Left cardiac atrium (tissue), 4 donors: Measurements from ENCODE around the gene SCN8A. TPM values are rescaled to one million over a fixed set of nuclear protein-coding genes. Genes with fewer than 3 reads are reported as not detected.
"Not testable (repeated sequence)": the region's sequence is repeated elsewhere in the genome, so short reads cannot be mapped to it uniquely, and the experiment has no call there.

ENCODE experiments used
- ATAC-seq, 2 donors: fragments of 200-7000 bp; cut with Tn5 transposase; one replicate each; pipeline ENCODE4 v1.9.1; 2020; ENCODE audit warnings: mild to moderate bottlenecking in 2 of 2, moderate library complexity in 2 of 2
- DNase-seq: peaks from one replicate; pipeline ENCODE4 v3.0.0-alpha.2; 2020
- intact Hi-C, 2 donors: fragments of 100-400 bp; cut with DNase I; formaldehyde crosslinking; loops; one replicate each; pipeline versions ENCODE4 v1.14.1 to v1.15.1; 2022 to 2023
- long read RNA-seq: library from polyadenylated mRNA; unstranded; transcript quantifications from one replicate; pipeline ENCODE4 v2.0.0, GENCODE V29; 2021
- total RNA-seq, 2 donors: library from RNA; stranded (reverse); fragmentation: NEBNext Ultra II Directional; extraction: Animal tissue kit (Norgen Biotek cat#: 25700); gene quantifications; one replicate each; pipeline ENCODE4 v1.2.1, GENCODE V29; 2021
- donor health status: DM: no; HTN: yes; CAD: no.
- donor health status: DM: no; HTN: yes; CAD: no; lungs with severe emphysema.
- donor health status: DM: yes; HTN: yes; CAD: no.
- donor health status: Dilated cardiomyopathy.

The SCN8A gene
- under 1 TPM; 0.21 to 0.41 TPM for total RNA-seq
- long read RNA-seq, result 0 reads

DNA sequence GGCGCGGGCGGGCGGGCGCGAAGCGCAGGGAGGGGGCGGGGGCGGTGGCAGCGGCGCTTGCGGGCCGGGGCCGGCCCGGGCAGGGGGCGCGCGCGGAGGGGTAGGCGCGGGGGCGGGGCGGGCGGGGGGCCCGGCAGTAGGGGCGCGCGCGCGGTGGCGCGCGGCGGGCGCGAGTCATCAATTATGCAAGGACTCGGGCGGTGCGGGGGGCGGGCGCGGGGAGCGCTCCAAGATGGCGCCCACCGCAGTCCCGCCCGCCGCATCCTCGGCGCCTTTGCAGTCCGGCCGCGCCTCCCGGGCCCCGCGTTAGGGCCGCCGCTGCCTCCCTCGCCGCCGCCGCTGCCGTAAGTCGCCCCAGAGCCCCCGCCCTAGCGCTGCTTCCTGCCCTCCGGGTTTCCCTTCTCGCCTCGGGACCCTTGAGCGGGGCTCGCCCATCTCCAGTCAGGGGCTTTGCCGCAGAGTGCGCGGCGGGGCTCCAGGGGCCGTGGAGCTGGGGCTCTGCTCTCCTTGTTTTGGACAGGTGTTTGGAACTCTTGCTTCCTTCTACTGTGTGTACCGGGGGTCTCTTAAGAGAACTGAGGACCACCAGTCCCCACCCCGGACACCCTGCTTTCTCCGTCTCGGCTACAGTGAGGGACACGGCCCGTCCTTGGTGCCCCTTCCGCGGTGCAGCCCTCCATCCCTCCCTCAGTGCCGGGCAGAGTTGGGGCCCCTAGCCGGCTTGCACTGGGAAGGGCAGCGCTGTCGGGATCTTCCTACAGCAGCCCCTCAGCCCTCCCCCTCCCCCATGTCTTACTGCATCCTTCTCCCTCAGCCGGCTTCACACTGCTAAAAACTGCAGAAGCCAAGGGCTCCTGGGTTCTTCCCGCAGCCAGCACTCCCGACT lies at the start of gene SCN8A:
TSS of gene SCN8A (plus strand) at position 218 of the 886 bp plus-strand sequence. CDS start 71,585 bp downstream, outside the sequence.
- intact Hi-C loops, result no loop called here
- DNase-seq, result peak; percentile 39
- ATAC-seq, result peak; percentile 59 to 82

DNA sequence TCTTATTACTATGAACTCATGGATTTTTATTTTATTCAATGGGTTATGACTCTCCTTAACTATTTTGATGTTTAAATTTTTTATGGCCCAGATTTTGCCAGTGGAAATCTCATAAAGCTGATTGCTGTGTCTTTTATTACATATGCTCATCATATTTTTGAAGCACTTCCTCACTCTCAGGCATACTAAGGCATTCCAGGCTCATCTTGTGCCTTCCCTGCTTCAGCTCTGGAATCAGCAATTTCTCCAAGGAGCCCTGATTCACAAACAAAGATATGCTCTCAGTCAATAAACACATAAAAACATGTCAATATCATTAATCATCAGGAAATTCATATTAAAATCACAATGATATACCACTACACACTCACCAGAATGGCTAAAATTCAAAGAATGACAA lies 44.9 kb upstream of the SCN8A start:
- no peak for DNase-seq
- ATAC-seq, result no peak

DNA sequence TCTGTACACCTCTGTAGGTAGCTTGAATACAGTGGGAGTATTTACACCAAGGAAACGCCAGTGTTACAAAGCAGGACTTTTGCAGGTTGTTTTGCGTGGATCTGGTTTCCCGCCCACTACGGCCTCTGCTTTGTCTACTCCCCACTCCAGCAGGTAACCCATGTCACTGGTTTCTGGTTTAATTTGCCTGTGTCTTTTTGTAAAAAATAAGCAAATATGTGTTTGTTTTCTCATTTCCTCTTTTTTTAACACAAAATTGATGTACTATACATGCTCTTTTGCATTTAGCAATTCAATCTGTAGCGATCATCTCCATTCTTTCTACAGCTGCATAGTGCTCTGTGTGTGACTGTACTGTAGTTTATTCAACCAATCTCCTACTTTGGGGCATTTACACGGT lies 43.4 kb upstream of the SCN8A start:
- ATAC-seq, result no peak
- intact Hi-C loops, result no loop called here
- no peak for DNase-seq

More for the DNA sequence above, 44.9 kb upstream of the SCN8A start:
- intact Hi-C loops, result no loop called here

DNA sequence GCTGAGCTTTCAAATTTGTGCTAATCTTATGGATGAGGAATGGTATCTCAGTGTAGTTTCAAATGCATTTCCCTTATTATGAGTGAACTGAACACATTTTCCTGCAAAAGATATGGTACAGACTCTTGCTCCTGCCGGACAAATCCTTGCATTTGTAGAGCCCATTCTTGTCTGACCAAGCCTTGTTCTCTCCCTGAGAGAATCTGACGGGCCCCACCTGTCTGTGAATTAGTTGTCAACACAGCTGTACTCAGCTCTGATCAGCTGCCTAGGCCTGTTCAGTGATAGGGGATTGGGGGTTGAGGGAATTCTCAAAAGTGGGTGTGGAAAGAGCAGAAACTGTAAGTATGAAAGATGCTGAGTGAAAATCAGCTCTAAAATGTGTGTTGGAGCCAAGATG lies 42.8 kb upstream of the SCN8A start:
- DNase-seq (no peak), ATAC-seq (no peak)

DNA sequence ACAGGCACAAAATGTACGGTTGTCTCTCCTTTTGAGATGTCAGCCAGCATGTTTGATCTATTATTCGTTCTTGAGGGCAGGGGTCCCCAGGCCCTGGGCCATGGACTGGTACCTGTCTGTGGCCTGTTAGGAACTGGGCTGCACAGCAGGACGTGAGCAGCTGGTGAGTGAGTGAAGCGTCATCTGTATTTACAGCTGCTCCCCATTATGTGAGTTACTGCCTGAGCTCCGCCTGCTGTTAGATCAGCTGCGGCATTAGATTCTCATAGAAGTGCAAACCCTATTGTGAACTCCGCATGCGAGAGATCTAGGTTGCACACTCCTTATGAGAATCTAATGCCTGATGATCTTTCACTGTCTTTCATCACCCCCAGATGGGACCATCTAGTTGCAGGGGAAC lies 41.4 kb upstream of the SCN8A start:
- ATAC-seq, result no peak
- no peak for DNase-seq
- intact Hi-C loops, result no loop called here

More for the DNA sequence above, 42.8 kb upstream of the SCN8A start:
- intact Hi-C loops, result no loop called here

DNA sequence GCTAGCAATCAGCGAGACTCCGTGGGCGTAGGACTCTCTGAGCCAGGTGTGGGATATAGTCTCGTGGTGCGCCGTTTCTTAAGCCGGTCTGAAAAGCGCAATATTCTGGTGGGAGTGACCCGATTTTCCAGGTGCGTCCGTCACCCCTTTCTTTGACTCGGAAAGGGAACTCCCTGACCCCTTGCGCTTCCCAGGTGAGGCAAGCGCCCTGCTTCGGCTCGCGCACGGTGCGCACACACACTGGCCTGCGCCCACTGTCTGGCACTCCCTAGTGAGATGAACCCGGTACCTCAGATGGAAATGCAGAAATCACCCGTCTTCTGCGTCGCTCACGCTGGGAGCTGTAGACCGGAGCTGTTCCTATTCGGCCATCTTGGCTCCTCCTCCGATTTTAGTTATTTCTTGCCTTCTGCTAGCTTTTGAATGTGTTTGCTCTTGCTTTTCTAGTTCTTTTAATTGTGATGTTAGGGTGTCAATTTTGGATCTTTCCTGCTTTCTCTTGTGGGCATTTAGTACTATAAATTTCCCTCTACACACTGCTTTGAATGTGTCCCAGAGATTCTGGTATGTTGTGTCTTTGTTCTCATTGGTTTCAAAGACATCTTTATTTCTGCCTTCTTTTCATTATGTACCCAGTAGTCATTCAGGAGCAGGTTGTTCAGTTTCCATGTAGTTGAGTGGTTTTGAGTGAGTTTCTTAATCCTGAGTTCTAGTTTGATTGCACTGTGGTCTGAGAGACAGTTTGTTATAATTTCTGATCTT lies 22.6 kb upstream of the SCN8A start:
- DNase-seq, ATAC-seq, intact Hi-C loops: not testable (repeated sequence)

DNA sequence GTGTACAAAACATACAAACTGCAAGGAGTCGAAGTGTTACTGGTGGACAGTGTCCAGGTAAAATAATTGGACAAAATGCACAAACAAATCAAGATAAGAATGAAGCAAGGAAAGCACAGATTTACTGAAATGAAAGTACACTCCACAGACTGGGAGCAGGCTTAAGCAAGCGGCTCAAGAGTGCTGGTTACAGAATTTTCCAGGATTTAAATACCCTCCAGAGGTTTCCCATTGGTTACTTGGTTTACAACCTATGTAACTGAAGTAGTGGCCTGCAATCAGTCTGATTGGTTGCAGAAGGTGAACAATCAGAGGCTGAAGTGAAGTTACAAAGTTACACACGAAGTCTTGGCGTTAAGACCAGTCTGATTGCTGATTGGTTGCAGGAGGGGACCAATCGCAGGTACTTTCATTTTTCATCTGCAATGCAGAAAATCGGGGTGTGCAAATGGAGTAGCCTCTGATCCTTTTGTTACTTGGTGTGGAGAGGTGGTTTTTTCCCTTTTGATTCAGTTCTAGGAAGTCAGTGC lies 11.6 kb upstream of the SCN8A start:
- no peak for DNase-seq
- intact Hi-C loops, result no loop called here
- no peak for ATAC-seq

DNA sequence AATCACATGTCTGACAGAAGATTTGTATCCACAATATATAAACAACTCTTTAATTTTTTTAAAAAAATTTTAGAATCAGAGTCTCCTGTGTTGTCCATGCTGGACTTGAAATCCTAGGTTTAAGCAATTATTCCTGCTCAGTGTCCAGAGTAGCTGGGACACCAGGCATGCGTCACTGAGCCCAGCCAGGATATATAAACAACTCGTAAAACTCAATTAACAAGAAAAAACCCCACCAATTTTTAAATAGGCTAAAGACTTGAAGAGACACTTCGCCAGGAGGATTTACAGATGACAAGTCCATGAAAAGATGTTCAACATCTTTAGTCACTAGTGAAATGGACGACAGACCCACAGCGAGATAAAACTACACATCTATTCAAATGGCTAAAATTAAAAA lies 2.0 kb upstream of the SCN8A start:
- ATAC-seq, result no peak
- DNase-seq, result no peak
- intact Hi-C loops, result no loop called here

DNA sequence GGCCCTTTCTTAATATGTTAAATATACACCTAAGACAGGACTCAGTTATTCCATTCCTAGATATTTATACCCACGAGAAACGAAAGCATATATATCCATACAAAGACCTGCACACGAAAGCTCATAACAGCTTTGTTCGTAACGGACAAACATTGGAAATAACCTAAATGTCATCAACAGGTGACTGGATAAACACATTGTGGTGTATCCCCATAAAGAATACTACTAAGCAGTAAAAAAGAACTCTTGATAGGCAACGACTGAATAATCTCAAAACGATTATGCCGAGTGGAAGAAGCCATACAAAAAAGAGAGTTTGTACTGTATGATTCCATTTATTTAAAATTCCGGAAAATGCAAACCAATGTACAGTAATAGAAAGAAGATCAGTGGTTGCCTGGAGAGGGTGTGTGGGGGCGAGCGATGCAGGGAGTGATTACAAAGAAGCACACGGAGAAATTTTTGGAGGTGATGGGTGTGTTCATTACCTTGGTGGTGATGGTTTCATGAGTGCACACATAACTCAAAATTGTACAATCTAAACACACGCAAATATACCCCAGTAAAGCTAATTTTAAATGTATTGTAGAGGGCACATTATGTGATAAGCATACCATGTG lies 1.4 kb upstream of the SCN8A start:
- DNase-seq, result no peak
- intact Hi-C loops, result no loop called here
- no peak for ATAC-seq

DNA sequence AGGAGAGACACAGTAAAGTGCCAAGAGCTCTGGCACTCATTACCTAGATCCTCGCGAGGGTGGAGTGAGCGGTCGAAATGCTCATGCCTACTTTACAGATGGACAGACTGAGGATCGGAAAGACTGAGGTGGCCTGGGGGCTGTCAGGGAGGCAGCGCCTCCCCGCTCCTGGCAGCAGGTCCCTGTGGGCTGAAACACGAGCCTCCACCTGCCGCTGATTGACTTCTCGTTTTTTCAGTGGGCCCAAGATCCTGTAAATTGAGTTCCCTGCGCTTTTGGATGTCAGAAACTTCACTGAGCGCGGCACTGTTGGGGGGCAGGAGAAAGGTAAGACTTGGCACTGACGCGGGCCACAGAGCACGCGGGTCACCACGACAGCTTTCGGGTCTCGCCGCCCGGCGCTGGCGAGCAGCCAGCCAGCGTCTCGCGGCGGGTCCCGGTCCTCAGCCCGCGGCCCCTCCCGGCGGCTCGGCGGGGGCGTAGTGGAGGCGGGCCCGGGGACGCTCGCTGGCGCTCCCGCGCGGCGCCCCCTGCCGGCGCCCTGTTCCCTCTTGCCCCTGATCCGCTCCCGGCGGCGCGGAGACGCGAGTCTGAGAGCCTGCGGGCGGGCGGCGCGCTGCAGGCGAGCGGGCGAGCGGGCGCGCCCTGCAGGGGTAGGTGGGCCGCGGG lies 552 bp upstream of the SCN8A start:
- peak; percentile 82 to 88 for ATAC-seq

DNA sequence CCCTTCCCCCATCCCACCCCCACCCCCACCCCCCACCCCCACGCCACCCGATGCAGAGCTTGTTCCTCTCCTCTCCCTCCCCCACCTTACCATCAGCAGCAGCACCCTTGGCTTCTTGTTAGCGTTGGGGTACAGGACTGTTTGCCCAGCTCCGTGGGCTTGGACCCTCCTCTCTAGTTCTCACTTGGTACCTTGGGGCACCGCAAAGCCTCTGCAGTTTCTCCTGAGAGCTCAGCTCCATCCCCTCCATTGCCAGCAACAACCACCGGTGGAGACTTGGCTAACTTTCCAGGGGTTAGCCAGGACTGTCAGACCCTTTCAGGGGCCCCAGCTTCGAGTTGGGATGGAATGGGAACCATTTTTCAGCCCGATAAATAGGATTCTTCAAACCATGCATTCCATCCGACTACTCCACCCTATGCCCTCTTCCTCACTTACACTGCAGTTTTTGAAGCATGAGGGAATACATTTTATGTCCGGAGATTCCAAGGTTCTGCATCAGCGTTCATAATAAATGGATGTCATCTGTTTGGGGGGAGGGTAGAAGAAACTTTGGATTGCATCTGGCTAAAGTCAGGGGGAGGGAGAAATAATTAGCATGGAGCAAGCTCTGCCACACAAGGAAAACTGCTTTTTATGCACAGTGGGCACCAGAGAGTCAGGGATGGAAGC lies 1.1 kb downstream of the SCN8A start:
- intact Hi-C loops, result no loop called here
- DNase-seq (no peak), ATAC-seq (no peak)

More for the DNA sequence above, 552 bp upstream of the SCN8A start:
- intact Hi-C loops, result no loop called here
- DNase-seq, result peak; percentile 70

DNA sequence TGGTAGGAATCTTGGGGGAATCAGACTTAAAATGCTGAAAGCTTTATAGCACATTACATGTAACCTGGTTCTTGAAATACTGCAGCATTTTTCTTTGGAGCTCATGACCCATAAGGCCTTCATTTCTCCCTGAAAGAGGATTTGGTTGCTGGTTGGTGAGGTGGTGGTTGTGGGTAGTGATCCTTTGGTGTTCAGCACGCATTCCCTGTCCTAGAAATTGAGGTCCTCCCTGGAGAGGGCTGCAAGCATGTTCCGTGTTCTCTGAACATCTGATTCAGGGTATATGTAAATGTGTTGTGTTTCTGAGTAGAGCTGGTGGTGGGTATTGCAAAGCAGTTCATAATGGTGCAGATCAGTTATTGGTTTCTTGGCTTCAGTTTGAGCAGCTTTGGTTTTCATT lies 2.0 kb downstream of the SCN8A start:
- intact Hi-C loops, result no loop called here
- ATAC-seq (no peak), DNase-seq (no peak)

DNA sequence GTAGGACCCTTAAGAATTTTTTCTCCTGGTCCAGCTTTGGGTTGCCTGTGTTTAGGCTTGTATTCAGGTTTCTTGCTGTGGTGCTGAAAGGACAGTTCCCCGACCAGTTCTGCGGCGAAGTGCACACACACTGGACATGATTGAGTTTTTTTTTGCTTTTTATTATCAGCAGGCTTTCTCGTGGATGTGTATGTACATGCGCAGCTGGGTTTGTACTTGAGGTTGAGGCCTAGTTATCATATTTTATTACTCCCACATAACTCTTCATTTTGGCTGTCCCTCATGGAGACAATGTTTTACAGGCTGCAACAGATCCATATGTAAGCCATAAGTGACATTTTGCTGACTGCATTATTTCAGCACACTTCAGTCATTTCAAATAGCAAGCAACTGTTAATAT lies 2.5 kb downstream of the SCN8A start:
- DNase-seq, result peak; percentile 26
- intact Hi-C loops, result no loop called here

DNA sequence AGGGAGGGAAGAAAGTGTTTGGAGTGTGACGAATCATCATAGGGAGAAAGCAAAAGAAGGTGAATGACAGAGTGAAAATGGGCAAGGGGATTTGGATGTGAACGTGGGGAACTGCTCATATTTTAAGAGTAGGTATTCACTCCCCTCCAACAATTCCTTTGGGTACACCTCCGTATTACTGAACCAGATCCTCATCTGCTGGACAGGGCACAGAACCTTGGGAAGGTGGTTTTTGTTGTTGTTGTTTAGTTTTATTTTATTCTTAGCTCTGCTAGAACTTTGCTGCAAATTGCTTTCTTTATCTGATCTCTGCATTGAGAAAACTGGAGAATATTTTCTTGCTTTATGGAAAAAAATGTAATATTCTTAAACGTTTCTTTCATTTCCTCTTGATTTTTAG lies 7.1 kb downstream of the SCN8A start:
- DNase-seq, result no peak
- ATAC-seq, result no peak
- intact Hi-C loops, result no loop called here

More for the DNA sequence above, 2.5 kb downstream of the SCN8A start:
- ATAC-seq, result no peak

DNA sequence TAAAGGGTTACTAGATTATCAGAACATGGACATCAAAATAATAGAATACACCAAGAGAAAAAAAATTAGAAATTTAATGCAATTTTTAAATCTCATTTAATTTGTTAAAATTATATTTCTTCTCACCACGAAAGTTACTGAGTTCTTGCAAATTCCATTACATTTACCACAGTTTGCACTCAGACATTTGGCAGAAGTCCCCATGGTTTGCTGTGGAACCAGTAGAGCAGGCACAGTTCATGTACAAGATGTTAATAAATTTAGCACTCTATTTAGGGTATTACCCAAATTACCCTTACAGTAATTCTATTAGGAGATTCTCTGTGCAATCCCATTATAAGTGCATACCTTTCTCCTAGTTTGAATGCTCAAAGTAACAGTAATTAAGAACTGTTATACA lies 9.7 kb downstream of the SCN8A start:
- DNase-seq (no peak), ATAC-seq (no peak)
- intact Hi-C loops, result no loop called here

DNA sequence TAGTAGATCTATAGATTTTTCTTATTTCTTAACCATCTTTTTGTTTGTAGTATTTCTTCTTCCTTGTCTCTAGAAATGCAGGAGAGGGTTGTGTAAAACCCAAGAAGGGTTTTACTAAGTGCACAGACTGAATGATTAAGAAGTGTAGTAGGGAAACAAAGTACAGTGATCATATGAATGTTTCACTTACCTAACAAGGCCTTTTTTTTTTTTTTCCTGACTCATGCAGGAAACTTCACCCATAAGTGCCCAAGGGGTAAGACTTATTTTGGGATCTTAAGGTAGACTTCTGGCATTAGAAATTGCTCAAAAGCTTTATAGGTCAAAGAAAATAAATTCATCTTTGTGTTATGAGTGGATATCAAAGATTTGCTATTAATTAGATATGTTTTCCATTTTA lies 10.2 kb downstream of the SCN8A start:
- intact Hi-C loops, result no loop called here
- DNase-seq, result no peak
- no peak for ATAC-seq

DNA sequence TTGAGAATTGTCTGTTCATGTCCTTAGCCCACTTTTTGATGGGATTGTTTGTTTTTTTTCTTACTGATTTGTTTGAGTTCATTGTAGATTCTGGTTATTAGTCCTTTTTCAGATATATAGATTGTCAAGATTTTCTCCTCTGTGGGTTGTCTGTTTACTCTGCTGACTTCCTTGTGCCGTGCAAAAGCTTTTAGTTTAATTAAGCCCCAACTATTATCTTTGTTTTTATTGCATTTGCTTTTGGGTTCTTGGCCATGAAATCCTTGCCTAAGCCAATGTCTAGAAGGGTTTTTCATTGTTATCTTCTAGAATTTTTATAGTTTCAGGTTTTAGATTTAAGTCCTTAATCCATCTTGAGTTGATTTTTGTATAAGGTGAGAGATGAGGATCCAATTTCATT lies 14.9 kb downstream of the SCN8A start:
- intact Hi-C loops, ATAC-seq: not testable (repeated sequence)

DNA sequence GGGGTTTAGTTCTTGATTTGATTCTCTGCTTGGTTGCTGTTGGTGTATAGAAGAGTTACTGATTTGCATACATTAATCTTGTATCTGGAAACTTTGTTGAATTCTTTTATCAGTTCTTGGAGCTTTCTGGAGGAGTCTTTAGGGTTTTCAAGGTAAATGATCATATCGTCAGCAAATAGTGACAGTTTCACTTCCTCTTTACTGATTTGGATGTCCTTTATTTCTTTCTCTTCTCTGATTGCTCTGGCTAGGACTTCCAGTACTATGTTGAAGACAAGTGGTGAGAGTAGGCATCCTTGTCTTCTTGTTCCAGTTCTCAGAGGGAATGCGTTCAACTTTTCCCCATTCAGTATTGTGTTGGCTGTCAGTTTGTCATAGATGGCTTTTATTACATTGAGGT lies 16.2 kb downstream of the SCN8A start:
- intact Hi-C loops, DNase-seq, ATAC-seq: not testable (repeated sequence)

More for the DNA sequence above, 14.9 kb downstream of the SCN8A start:
- DNase-seq, result not testable (repeated sequence)
